HL-60 (cell line): ENCODE data around the gene GRID1.
"Not testable (repeated sequence)": the region's sequence is repeated elsewhere in the genome, so short reads cannot be mapped to it uniquely, and the experiment has no call there.

Experiments used
- DNase-seq, 2 experiments: peaks; one replicate each; pipeline ENCODE4 v3.0.0-alpha.2; 2010 to 2020; ENCODE audit warnings: low read depth in 1 of 2, low spot score in 1 of 2
- H3K27ac ChIP-seq: fragments of 250-450 bp; sonication (Bioruptor Pico); replicated peaks from 2 replicates; pipeline ENCODE4 v1.5.1; 2020; ENCODE audit warnings: mild to moderate bottlenecking, moderate library complexity
- H3K27me3 ChIP-seq: fragments of 250-450 bp; sonication (Bioruptor Pico); 2 replicates; pipeline ENCODE4 v1.5.1; 2021; ENCODE audit warnings: mild to moderate bottlenecking, moderate library complexity; ENCODE audit not compliant: insufficient read depth, poor library complexity, severe bottlenecking
- H3K4me3 ChIP-seq: replicated peaks from 2 replicates; pipeline ENCODE4 v1.5.1; 2011; ENCODE audit warnings: mild to moderate bottlenecking, control low read depth, low read length; ENCODE audit not compliant: insufficient read depth
- GABPA ChIP-seq: IDR thresholded peaks from 2 replicates; pipeline ENCODE4 v1.6.1; 2012; ENCODE audit warnings: low read depth
- POLR2AphosphoS5 ChIP-seq: IDR thresholded peaks from 2 replicates; pipeline ENCODE4 v1.6.1; 2012; ENCODE audit warnings: low read depth
- SPI1 ChIP-seq: IDR thresholded peaks from 2 replicates; pipeline ENCODE4 v1.6.1; 2012; ENCODE audit warnings: low read depth, mild to moderate bottlenecking, borderline replicate concordance
- TF ChIP-seq, protein P1 (sequence below): IDR thresholded peaks from one replicate; pipeline ENCODE4 v1.5.1; 2011; ENCODE audit warnings: low read length, control low read depth, inconsistent platforms; ENCODE audit not compliant: insufficient read depth
- TF ChIP-seq, protein P2 (sequence below): IDR thresholded peaks from 2 replicates; pipeline ENCODE4 v1.6.1; 2012; ENCODE audit warnings: low read depth; ENCODE audit not compliant: insufficient replicate concordance

GRID1 gene

DNA sequence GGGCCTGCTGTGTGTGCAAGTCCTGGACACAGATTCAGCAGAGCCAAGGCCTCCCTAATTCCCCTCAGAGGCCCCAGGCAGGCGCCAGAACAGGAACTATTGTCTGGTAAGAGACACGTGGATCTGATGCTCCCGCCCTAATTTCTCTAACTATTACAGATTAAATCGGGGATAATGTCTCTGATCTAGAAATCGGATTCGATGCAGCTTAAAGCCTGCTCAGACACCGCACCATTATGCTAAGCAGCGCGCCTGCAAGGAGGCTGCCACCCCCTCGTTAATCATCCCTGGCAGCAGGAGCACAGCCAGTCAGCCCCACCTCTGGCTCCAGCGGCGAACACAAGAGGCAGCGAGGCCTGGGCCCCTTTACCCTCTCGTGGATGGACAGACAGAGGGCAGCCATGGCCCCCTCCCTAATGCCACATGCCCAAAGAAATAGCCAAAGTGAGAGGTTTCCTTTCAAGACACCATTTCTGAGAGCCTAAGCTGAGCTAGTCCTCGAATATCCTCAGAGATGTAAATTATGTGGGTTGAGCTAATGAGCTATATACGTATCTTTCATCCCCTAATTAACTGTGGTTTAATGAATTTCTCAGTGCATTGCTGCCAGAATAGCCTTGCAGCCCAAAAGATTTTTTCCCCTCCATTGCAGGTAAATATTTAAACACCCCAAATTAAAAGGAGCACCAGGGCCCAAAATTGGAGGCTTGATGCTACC lies 122.1 kb downstream of the GRID1 start:
- TF ChIP-seq GABPA = no peak
- TF ChIP-seq, protein P1, sequence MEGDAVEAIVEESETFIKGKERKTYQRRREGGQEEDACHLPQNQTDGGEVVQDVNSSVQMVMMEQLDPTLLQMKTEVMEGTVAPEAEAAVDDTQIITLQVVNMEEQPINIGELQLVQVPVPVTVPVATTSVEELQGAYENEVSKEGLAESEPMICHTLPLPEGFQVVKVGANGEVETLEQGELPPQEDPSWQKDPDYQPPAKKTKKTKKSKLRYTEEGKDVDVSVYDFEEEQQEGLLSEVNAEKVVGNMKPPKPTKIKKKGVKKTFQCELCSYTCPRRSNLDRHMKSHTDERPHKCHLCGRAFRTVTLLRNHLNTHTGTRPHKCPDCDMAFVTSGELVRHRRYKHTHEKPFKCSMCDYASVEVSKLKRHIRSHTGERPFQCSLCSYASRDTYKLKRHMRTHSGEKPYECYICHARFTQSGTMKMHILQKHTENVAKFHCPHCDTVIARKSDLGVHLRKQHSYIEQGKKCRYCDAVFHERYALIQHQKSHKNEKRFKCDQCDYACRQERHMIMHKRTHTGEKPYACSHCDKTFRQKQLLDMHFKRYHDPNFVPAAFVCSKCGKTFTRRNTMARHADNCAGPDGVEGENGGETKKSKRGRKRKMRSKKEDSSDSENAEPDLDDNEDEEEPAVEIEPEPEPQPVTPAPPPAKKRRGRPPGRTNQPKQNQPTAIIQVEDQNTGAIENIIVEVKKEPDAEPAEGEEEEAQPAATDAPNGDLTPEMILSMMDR = no peak
- TF ChIP-seq POLR2AphosphoS5 = no peak
- TF ChIP-seq, protein P2, sequence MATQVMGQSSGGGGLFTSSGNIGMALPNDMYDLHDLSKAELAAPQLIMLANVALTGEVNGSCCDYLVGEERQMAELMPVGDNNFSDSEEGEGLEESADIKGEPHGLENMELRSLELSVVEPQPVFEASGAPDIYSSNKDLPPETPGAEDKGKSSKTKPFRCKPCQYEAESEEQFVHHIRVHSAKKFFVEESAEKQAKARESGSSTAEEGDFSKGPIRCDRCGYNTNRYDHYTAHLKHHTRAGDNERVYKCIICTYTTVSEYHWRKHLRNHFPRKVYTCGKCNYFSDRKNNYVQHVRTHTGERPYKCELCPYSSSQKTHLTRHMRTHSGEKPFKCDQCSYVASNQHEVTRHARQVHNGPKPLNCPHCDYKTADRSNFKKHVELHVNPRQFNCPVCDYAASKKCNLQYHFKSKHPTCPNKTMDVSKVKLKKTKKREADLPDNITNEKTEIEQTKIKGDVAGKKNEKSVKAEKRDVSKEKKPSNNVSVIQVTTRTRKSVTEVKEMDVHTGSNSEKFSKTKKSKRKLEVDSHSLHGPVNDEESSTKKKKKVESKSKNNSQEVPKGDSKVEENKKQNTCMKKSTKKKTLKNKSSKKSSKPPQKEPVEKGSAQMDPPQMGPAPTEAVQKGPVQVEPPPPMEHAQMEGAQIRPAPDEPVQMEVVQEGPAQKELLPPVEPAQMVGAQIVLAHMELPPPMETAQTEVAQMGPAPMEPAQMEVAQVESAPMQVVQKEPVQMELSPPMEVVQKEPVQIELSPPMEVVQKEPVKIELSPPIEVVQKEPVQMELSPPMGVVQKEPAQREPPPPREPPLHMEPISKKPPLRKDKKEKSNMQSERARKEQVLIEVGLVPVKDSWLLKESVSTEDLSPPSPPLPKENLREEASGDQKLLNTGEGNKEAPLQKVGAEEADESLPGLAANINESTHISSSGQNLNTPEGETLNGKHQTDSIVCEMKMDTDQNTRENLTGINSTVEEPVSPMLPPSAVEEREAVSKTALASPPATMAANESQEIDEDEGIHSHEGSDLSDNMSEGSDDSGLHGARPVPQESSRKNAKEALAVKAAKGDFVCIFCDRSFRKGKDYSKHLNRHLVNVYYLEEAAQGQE = no peak
- TF ChIP-seq SPI1 = no peak
- Histone ChIP-seq H3K4me3 (no peak overlapping the region), H3K27me3 (no peaks in the 10 kb centered on the region), H3K27ac (no peak overlapping the region)
- no peak for DNase-seq

DNA sequence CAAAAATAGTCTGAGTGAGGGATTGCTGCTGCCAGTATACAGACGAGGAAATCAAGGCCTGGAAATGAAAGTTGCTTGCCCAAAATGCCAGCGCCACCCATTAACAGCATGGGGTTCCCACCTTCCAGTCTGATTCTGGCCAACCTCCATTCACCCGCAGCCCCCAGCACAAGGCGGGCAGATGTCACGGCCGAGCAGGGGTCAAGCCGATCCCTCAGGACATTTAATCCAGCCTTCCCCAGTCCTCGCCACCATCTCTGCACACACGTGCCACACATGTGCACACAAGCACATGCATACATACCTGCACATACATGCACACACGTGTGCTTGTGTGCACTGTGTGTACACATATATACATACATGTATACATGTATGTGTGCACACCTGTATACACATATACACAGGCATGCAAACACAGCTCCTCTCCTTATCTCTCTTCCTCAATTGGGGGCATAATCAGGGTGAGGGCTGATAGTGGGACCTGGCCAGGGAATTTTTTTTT lies 122.9 kb downstream of the GRID1 start:
- no peak for DNase-seq
- Histone ChIP-seq H3K4me3 (no peak overlapping the region), H3K27ac (no peak overlapping the region), H3K27me3 (no peaks in the 10 kb centered on the region)
- TF ChIP-seq, protein P2 = no peak
- TF ChIP-seq POLR2AphosphoS5 (no peak), GABPA (no peak), SPI1 (no peak)
- TF ChIP-seq, protein P1 = no peak

DNA sequence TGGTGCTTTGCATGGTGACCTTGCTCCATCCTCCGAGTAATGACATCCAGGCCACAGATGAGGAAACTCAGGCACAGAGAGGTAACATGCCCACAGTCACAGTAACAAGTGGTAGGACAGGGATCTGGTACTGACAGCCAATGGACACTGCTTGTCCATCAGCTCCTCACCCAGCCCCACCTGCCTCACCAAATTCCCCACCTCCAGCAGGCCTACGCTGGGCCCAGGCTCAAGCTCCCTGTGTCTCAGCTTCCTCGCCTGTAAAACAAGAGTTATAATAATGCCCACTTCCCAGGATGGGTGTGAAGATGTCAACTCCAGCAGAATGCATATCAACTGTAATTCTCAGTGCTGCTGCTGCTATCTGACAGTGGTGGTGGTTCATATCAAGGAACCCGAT lies 123.8 kb downstream of the GRID1 start:
- H3K27ac ChIP-seq = no peak overlapping the region
- no peak for TF ChIP-seq GABPA
- TF ChIP-seq SPI1 = no peak
- TF ChIP-seq, protein P2 = no peak
- TF ChIP-seq, protein P1 = no peak
- no peak for TF ChIP-seq POLR2AphosphoS5
- H3K4me3 ChIP-seq = no peak overlapping the region
- DNase-seq = no peak
- no peaks in the 10 kb centered on the region for H3K27me3 ChIP-seq

DNA sequence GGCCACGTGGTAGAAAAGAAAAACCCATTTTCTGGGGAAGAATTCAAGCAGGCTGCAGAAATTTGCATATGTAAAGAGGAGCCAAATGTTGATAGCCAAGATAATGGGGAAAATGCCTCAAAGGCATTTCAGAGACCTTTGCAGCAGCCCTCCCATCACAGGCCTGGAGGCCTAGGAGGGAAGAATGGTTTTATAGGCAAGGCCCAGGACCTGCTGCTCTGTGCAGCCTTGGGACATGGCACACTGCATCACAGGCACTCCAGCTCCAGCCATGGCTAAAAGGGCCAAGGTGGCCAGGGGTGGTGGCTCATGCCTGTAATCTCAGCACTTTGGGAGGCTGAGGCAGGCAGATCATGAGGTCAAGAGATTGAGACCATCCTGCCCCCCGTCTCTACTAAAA lies 128.5 kb downstream of the GRID1 start:
- H3K27me3 ChIP-seq, H3K4me3 ChIP-seq, H3K27ac ChIP-seq, DNase-seq: not testable (repeated sequence)
